Measurements from ENCODE around the gene SET.

The SET gene

DNA sequence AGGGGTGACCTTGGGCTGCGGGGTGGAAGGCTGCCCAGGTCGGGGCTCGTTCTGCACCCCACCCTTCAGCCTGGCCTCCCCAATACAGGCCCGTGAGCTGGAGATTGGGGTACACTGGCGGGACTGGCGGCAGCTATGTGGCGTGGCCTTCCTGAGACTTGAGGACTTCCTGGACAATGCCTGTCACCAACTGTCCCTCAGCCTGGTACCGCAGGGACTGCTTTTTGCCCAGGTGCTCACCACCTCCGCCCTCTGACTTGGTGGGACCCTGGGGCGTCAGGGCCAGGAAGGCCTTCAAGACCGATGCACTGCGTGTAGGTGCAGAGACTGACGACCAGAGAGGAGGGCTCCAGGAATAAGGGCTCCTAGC is 24.4 kb downstream of the SET start:
- no peak for DNase-seq (ENCODE audit: low spot score)

DNA sequence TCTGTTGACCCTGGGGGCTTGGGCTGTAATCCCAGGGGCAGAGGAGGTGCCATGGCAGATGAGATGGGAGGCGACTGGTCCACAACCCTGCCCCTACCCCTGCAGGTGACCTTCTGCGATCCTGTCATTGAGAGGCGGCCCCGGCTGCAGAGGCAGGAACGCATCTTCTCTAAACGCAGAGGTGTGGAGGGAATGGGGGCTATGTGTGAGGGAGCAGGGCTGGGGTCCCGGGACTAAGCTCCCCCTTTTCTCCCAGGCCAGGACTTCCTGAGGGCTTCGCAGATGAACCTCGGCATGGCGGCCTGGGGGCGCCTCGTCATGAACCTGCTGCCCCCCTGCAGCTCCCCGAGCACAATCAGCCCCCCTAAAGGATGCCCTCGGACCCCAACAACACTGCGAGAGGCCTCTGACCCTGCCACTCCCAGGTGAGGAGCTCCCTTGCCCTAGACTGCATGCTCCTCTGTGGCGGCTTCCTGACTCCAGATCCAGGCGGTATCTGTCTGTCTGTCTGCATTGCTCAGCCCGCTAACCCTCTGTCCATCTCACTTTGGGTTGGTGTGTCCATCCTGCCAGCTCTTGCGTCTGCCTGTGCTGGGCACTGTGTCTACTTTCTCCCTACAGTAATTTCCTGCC is 25.0 kb downstream of the SET start:
- no peak for DNase-seq (ENCODE audit: low spot score)

GRCh38 chr9:128714586-128715435 is 25.8 kb downstream of the SET start:
- no peak for DNase-seq (ENCODE audit: low spot score)

DNA sequence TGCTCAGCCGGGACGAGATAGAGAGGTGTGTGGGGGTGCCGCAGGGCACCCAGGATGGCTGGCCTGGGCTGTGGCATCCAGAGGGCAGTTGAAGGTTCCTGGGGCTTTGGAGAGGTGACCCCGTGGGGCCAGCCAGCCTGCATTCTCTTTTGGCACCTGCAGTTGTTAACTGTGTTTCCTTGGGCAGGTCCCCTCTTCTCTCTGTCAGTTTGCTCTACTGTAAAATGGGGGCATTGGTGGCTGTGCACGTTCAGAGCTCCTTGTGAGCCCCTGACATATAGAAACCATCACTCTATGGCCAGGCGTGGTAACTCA is 26.4 kb downstream of the SET start:
- no peak for DNase-seq (ENCODE audit: low spot score)

GRCh38 chr9:128716581-128717254 is 27.7 kb downstream of the SET start:
- no peak for DNase-seq (ENCODE audit: low spot score)

DNA sequence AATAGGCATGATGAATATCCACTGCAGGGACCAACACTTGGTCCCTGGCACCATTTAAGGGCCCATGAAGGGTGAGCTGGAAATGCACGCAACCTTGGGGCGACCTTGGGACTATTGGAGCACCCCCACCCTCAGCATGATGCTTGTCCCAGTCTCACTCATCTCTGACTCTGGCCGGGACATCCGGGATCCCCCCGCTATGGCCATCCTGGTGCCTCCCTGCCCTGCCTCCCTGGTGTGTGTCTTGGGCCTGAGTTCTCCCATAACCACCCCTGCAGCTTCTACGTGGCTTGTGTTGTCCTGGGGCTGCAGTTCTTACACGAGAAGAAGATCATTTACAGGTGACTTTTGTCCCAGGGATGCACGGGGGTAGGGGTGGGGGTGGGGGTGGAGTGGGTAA is 29.0 kb downstream of the SET start:
- DNase-seq (ENCODE audit: low spot score) = no peak

DNA sequence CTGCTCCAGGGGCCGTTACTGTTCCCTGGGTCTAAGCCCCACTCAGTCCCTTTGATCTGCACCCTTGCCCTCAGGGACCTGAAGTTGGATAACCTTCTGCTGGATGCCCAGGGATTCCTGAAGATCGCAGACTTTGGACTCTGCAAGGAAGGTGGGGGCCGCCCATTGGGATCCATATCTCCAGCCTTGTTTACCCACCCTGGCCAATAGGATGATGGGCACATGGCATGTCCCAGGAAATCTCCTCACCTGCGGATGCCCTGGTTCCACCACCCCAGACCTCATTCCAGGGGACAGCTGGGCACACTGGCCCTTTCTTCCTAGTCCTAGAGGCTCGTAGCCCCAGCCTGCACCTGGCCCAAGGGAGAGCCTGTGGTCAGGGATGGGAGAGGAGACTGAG is 29.5 kb downstream of the SET start:
- DNase-seq (ENCODE audit: low spot score) = no peak

GRCh38 chr9:128719919-128720605 is 31.0 kb downstream of the SET start:
- DNase-seq (ENCODE audit: low spot score) = no peak

GRCh38 chr9:128720841-128721486 is 31.9 kb downstream of the SET start:
- DNase-seq (ENCODE audit: low spot score) = no peak

- DNase-seq (ENCODE audit: low spot score) = no peak
These were observed 32.5 kb downstream of the SET start for GRCh38 chr9:128721487-128722010.

DNA sequence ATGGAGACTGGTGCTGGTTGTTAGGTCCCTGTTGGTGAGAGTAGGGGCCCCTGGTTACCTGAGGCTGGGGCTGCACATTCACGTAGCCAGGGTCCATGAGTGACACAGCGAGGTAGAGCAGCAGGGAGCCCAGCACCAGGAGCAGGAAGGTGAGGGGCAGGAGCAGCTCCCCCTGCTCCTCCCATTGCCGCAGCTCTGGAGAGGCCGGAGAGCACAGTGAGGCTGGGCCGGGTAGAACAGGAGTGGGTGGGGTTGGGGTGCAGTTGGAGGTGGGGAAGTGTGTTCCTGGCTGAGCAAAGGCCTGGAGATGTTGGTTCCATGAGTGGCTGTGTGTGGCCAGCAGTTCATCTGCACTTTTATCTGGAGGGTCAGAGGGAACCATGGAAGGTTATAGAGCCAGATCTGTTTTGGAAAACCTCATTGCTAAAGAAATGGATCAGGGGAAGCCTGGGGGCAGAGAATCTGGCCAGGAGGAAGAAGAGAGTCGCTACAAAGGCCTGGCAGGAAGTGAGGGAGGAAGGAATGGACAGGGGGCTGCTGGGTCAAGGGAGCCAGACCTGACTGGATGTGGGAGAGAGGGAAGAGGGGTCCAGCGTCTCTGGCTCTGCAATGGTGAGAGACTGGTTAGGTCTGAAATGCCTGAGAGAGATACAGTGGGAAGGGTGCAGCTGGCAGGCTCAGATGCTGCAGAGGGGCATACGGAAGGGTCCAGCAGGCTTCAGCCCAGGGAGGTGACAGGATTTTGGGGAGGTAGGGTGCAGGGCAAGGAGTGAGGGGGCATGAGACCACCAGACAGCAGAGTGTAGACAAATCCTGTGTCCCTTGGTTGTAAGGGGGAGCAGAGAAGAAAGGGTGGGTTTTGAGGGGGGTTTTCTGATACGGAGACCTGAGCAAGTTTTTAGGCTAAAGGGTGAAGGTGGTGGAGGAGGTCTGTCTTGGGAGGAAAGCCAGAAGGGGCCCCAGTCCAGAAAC is 33.6 kb downstream of the SET start:
- DNase-seq (ENCODE audit: low spot score) = no peak

GRCh38 chr9:128723352-128723865 is 34.4 kb downstream of the SET start:
- DNase-seq (ENCODE audit: low spot score) = no peak

DNA sequence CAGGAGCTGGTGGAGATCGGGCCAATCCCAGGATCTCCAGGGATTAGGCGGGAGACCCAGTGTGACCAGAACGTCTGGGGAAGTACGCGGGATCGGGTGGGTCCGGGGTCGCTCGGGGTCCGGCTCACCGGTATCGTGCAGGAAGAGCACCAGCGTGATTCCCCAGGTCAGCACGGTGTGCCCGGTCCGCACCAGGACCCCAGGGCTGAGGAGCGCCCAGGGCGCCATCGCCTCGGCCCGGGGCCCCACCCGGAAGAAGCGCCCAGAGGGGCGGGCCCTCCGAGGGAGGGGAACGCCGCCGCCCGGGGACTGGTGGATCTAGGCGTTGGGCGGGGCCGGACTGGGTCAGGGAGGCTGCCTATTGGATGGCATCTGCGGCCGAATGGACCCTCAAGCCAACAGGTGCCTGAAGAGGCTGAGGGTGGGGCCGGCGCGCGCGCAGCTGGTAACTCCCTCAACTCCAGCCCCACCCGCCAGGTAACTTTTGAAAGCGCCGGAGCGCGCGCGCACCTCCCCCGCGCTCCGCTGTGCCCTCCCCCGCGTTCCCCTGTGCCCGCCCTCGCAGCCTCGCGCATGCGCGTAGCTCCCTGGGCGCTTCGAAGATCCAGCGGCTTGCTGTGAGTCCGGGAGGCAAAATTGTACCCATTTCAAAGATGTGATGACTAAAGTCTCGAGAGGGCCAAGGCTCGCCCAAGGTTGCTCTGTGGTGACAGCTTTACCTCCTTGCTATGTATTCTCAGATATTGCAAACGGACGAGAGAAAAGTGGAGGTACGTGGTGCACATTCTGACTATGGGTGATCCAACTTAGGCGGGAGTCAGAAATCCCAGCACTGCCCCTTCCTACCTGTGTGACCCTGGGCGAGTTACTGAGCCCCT is 35.1 kb downstream of the SET start, which contains the start of gene ZDHHC12:
Gene ZDHHC12 (minus strand): TSS at position 262 of the 878 bp plus-strand sequence. CDS start 34 bp downstream, at position 228.
- DNase-seq (ENCODE audit: low spot score) = peak; percentile 95

DNA sequence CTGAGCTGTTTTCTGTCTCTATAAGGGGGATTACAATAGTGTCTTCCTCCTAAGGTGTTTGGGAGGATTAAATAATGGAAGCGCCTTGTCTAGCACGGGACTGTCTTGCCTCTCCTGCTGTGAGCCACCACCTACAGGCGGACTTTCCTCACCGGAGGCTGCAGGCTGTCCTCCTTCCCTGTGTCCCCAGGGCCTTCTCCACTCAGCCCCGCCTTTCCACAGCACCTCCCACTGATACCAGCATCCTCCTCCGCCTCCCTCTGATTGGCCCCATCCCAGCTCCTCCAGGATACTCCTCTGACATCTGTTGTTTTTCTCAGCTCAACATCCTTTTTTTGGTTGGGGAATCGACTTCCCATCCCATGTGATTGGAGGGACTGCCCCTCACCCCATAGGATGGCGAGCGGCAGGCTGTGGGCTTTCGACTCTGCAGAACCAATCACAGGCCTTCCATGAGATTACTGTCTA is 35.8 kb downstream of the SET start:
- DNase-seq (ENCODE audit: low spot score) = peak; percentile 72

GRCh38 chr9:128727640-128728248 is 38.7 kb downstream of the SET start:
- DNase-seq (ENCODE audit: low spot score) = no peak

DNA sequence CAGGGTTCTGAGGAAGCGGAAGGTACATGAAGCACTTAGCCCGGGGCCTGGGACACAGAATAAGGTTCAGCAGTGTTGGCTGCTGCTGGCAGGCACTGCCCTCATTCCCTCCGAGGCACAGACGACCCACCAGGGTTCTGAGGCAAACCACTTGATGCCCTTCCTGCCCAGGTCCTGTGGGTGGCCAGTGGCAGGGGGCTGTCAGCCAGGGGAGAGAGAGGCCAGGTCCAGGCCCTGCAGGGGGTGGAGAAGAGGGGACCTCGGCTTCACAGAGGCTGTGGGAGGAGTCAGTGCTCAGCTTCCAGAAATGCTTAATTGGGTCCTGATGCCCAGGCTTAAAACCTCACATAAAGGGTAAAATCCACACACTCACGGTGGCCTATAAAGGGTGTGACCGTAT is 39.3 kb downstream of the SET start:
- DNase-seq (ENCODE audit: low spot score) = no peak

GRCh38 chr9:128729302-128729701 is 40.3 kb downstream of the SET start:
- DNase-seq (ENCODE audit: low spot score) = no peak

- no peak for DNase-seq (ENCODE audit: low spot score)
These were observed 40.9 kb downstream of the SET start for GRCh38 chr9:128729766-128730517.

Data from Ammon's horn (tissue), 1 donor.